ENCODE results near the gene KRTAP12-1. TPM values are rescaled to one million over a fixed set of nuclear protein-coding genes. Genes with fewer than 3 reads are reported as not detected.

Gene KRTAP12-1
- polyA plus RNA-seq, 3 donors, result not detected

GRCh38 chr21:44704636-44705001, 22.7 kb upstream of the KRTAP12-1 start:
- Histone ChIP-seq H3K4me1 (ENCODE audit: control insufficient read depth in 1 of 2, insufficient read depth in 2 of 2, low read length in 2 of 2) (no peaks in the 10 kb centered on the region), H4K20me1 (ENCODE audit: insufficient read depth, low read length) (no peaks in the 10 kb centered on the region), H3K9me3 (replicated peaks in 1 of 2; ENCODE audit: control insufficient read depth in 1 of 2, insufficient read depth in 1 of 2, low read length in 2 of 2) (peaks cover 7 to 25% of the 10 kb centered on the region in 2 donors), H2AFZ (ENCODE audit: insufficient read depth, low read depth, low read length, poor library complexity, severe bottlenecking) (no peak overlapping the region), H3K27me3 (ENCODE audit: control insufficient read depth in 2 of 2, insufficient read depth in 2 of 2, low read length in 2 of 2) (peaks cover 33 to 75% of the 10 kb centered on the region in 2 donors), H3K36me3 (replicated peaks in 1 of 2; ENCODE audit: control insufficient read depth in 1 of 2, insufficient read depth in 2 of 2, low read length in 2 of 2) (no peaks in the 10 kb centered on the region), H3K79me2 (ENCODE audit: insufficient read depth, low read length) (no peaks in the 10 kb centered on the region), H3K9ac (ENCODE audit: insufficient read depth, low read length, poor library complexity, severe bottlenecking) (no peak overlapping the region), H3K27ac (ENCODE audit: low read depth in 1 of 2, low read length in 2 of 2) (no peak overlapping the region), H3K4me2 (replicated peaks; ENCODE audit: extremely low read depth, low read length, poor library complexity, severe bottlenecking) (no peak overlapping the region), H3K4me3 (replicated peaks in 1 of 3; ENCODE audit: low read depth in 2 of 3, low read length in 3 of 3) (no peak overlapping the region)
- Mint-ChIP-seq H3K9me3 (peaks cover 8 to 42% (median 20%) of the 10 kb centered on the region in 7 donors), H3K27me3 (ENCODE audit: low read depth in 3 of 3) (peaks cover 76 to 98% (median 77%) of the 10 kb centered on the region in 3 donors), H3K36me3 (peaks cover 0 to 10% of the 10 kb centered on the region in 2 donors), H3K27ac (no peak overlapping the region), H3K4me1 (no peaks in the 10 kb centered on the region), H3K4me3 (peak overlapping the region in 1 of 2 donors; percentile 74)
- no peak for DNase-seq
- 18% methylated on average over 13 of the region's 13 CpGs for WGBS (ENCODE audit: insufficient coverage)
- no peak for TF ChIP-seq CTCF (IDR thresholded peaks at IDR 0.05)
- intact Hi-C loops (cut with micrococcal nuclease), result no loop called here

- H3K27me3 ChIP-seq (ENCODE audit: control insufficient read depth in 2 of 2, insufficient read depth in 2 of 2, low read length in 2 of 2), result peaks cover 27 to 72% of the 10 kb centered on the region in 2 donors
- no peaks in the 10 kb centered on the region for H4K20me1 ChIP-seq (ENCODE audit: insufficient read depth, low read length)
- no peak overlapping the region for H3K27ac Mint-ChIP-seq
- H3K27me3 Mint-ChIP-seq (ENCODE audit: low read depth in 3 of 3), result peaks cover 75 to 97% (median 76%) of the 10 kb centered on the region in 3 donors
- no peaks in the 10 kb centered on the region for H3K36me3 ChIP-seq (replicated peaks in 1 of 2; ENCODE audit: control insufficient read depth in 1 of 2, insufficient read depth in 2 of 2, low read length in 2 of 2)
- H3K27ac ChIP-seq (ENCODE audit: low read depth in 1 of 2, low read length in 2 of 2), result no peak overlapping the region
- peak overlapping the region in 1 of 2 donors; percentile 74 for H3K4me3 Mint-ChIP-seq
- H3K4me3 ChIP-seq (replicated peaks in 1 of 3; ENCODE audit: low read depth in 2 of 3, low read length in 3 of 3), result no peak overlapping the region
- H3K9me3 ChIP-seq (replicated peaks in 1 of 2; ENCODE audit: control insufficient read depth in 1 of 2, insufficient read depth in 1 of 2, low read length in 2 of 2), result peaks cover 7 to 20% of the 10 kb centered on the region in 2 donors
- no peak overlapping the region for H3K9ac ChIP-seq (ENCODE audit: insufficient read depth, low read length, poor library complexity, severe bottlenecking)
- no peak overlapping the region for H3K4me2 ChIP-seq (replicated peaks; ENCODE audit: extremely low read depth, low read length, poor library complexity, severe bottlenecking)
- no peak for DNase-seq
- H2AFZ ChIP-seq (ENCODE audit: insufficient read depth, low read depth, low read length, poor library complexity, severe bottlenecking), result no peak overlapping the region
- H3K4me1 ChIP-seq (ENCODE audit: control insufficient read depth in 1 of 2, insufficient read depth in 2 of 2, low read length in 2 of 2), result no peaks in the 10 kb centered on the region
- WGBS (ENCODE audit: insufficient coverage), result 40% methylated on average over 12 of the region's 13 CpGs
- H3K9me3 Mint-ChIP-seq, result peaks cover 8 to 40% (median 20%) of the 10 kb centered on the region in 7 donors
- peaks cover 0 to 8% of the 10 kb centered on the region in 2 donors for H3K36me3 Mint-ChIP-seq
- intact Hi-C loops (cut with micrococcal nuclease), result no loop called here
- TF ChIP-seq CTCF (IDR thresholded peaks at IDR 0.05), result no peak
- H3K4me1 Mint-ChIP-seq, result no peaks in the 10 kb centered on the region
- no peaks in the 10 kb centered on the region for H3K79me2 ChIP-seq (ENCODE audit: insufficient read depth, low read length)
Measured at GRCh38 chr21:44703731-44704635, 22.0 kb upstream of the KRTAP12-1 start.

Measured in CD14-positive monocyte (primary cell).